B cell (primary cell): ENCODE measurements around the gene MYO1G. TPM values are rescaled to one million over a fixed set of nuclear protein-coding genes. Genes with fewer than 3 reads are reported as not detected.

Source experiments
- ATAC-seq: fragments of 200-7000 bp; cut with Tn5 transposase; one replicate; pipeline ENCODE4 v1.10.0; 2021; ENCODE audit warnings: low read depth, mild to moderate bottlenecking, moderate number of reproducible peaks, moderate library complexity
- CTCF ChIA-PET: fragments of 350-600 bp; sonication (Branson Sonifier 250); formaldehyde crosslinking; loops from one replicate; lab custom pipeline; 2021; ENCODE audit warnings: antibody characterized with exemption, inconsistent platforms; lab: Charles Lee
- POLR2A ChIA-PET: fragments of 350-600 bp; sonication (Branson Sonifier 250); formaldehyde crosslinking; loops from one replicate; lab custom pipeline; 2021; ENCODE audit warnings: antibody characterized with exemption; lab: Charles Lee
- DNase-seq: peaks from one replicate; pipeline ENCODE4 v3.0.0; 2013
- H2AFZ ChIP-seq: 2 replicates; pipeline ENCODE4 v1.6.1; 2012; ENCODE audit warnings: mild to moderate bottlenecking, low read depth, low read length; ENCODE audit not compliant: insufficient read depth, poor library complexity, severe bottlenecking
- H3K27ac ChIP-seq, 2 donors: 1 replicate in 1 of 2; 2 replicates in 1 of 2; pipeline ENCODE4 v1.5.1; 2012 to 2013; ENCODE audit warnings: low read length in 2 of 2, mild to moderate bottlenecking in 2 of 2, moderate library complexity in 1 of 2
- H3K27me3 ChIP-seq, 4 experiments: fragments of 200-600 bp in 1 of 4; sonication (generic) in 1 of 4; replicated peaks in 1 of 4; 1 replicate in 2 of 4; 2 replicates in 2 of 4; pipeline versions ENCODE4 v1.6.1 to v1.7.0; 2013 to 2016; ENCODE audit warnings: low read length in 3 of 4, mild to moderate bottlenecking in 2 of 4, mixed read lengths in 1 of 4, moderate library complexity in 1 of 4; ENCODE audit not compliant: insufficient read depth in 4 of 4, control insufficient read depth in 3 of 4; ENCODE audit errors: control extremely low read depth in 1 of 4
- H3K36me3 ChIP-seq, 2 experiments: replicated peaks in 1 of 2; 1 replicate in 1 of 2; 2 replicates in 1 of 2; pipeline versions ENCODE4 v1.6.1 to v1.7.1; 2013; ENCODE audit warnings: low read length in 1 of 2; ENCODE audit not compliant: insufficient read depth in 2 of 2, control insufficient read depth in 1 of 2; ENCODE audit errors: control extremely low read depth in 1 of 2, extremely low read depth in 1 of 2
- H3K4me1 ChIP-seq, 2 donors: fragments of 200-600 bp in 1 of 2; sonication (generic) in 1 of 2; 1 replicate in 1 of 2; 2 replicates in 1 of 2; pipeline versions ENCODE4 v1.5.1 to v1.6.1; 2013 to 2017; ENCODE audit warnings: low read length in 2 of 2; ENCODE audit not compliant: control insufficient read depth in 2 of 2, insufficient read depth in 2 of 2
- H3K4me2 ChIP-seq: replicated peaks from 2 replicates; pipeline ENCODE3; 2012; ENCODE audit warnings: mild to moderate bottlenecking, low read depth, low read length; ENCODE audit not compliant: poor library complexity, severe bottlenecking
- H3K4me3 ChIP-seq, 5 experiments: fragments of 200-600 bp in 1 of 5; sonication (generic) in 1 of 5; 1 replicate in 3 of 5; 2 replicates in 2 of 5; pipeline versions ENCODE4 v1.5.1 to v1.7.0; 2011 to 2016; ENCODE audit warnings: low read length in 4 of 5, mild to moderate bottlenecking in 4 of 5, low read depth in 2 of 5, control low read depth in 1 of 5, moderate library complexity in 1 of 5; ENCODE audit not compliant: insufficient read depth in 1 of 5; ENCODE audit errors: control extremely low read depth in 1 of 5, extremely low read depth in 1 of 5
- H3K79me2 ChIP-seq: fragments of 200-600 bp; sonication (generic); one replicate; pipeline ENCODE4 v1.6.0; 2016; ENCODE audit warnings: low read length; ENCODE audit not compliant: control insufficient read depth, insufficient read depth
- H3K9ac ChIP-seq: fragments of 200-600 bp; sonication (generic); 2 replicates; pipeline ENCODE4 v1.6.1; 2017; ENCODE audit warnings: mild to moderate bottlenecking, low read length, moderate library complexity
- H3K9me3 ChIP-seq, 3 donors: one replicate each; pipeline versions ENCODE4 v1.6.1 to v1.7.1; 2013; ENCODE audit warnings: low read length in 2 of 3; ENCODE audit not compliant: control insufficient read depth in 2 of 3, insufficient read depth in 1 of 3; ENCODE audit errors: control extremely low read depth in 1 of 3
- H4K20me1 ChIP-seq: 2 replicates; pipeline ENCODE4 v1.6.0; 2012; ENCODE audit warnings: mild to moderate bottlenecking, low read length; ENCODE audit not compliant: insufficient read depth, control insufficient read depth, poor library complexity, severe bottlenecking
- H3K27ac Mint-ChIP-seq: one replicate; pipeline ENCODE4 v1.8.0; 2021; ENCODE audit warnings: mixed read lengths
- H3K27me3 Mint-ChIP-seq: one replicate; pipeline ENCODE4 v1.8.0; 2021; ENCODE audit warnings: mixed read lengths
- H3K4me1 Mint-ChIP-seq: one replicate; pipeline ENCODE4 v1.8.0; 2021; ENCODE audit warnings: mixed read lengths
- H3K4me3 Mint-ChIP-seq: one replicate; pipeline ENCODE4 v1.8.0; 2021; ENCODE audit warnings: mixed read lengths
- H3K9me3 Mint-ChIP-seq: one replicate; pipeline ENCODE4 v1.8.0; 2022; ENCODE audit warnings: mixed read lengths; ENCODE audit not compliant: insufficient read depth
- EZH2 ChIP-seq: IDR thresholded peaks from 2 replicates; pipeline ENCODE4 v1.6.1; 2012; ENCODE audit warnings: borderline replicate concordance, low read depth, mild to moderate bottlenecking, moderate library complexity, low read length; ENCODE audit not compliant: insufficient read depth, poor library complexity, severe bottlenecking
- WGBS: methylation state at CpG from one replicate; pipeline ENCODE4 v1.1.5; 2013; ENCODE audit warnings: missing lambda C conversion rate; ENCODE audit not compliant: insufficient coverage; 5-methylcytosine and 5-hydroxymethylcytosine counted together
- intact Hi-C: fragments of 100-400 bp; cut with micrococcal nuclease; formaldehyde crosslinking; loops from one replicate; pipeline ENCODE4 v1.10.0; 2022
- polyA plus RNA-seq: library from polyadenylated mRNA; depleted of rRNA; stranded (reverse); fragments of >200 nt; gene quantifications from 2 replicates; pipeline ENCODE4 v1.2.3, GENCODE V29; 2012
- total RNA-seq, 2 donors: library from RNA; stranded (reverse); fragments of 120-200 nt in 1 of 2; gene quantifications; 1 replicate in 1 of 2; 2 replicates in 1 of 2; pipeline versions ENCODE4 v1.2.3 to v1.2.4, GENCODE V29; 2013 to 2022
- TF ChIP-seq, protein P1 (sequence below): fragments of 200-600 bp; IDR thresholded peaks from one replicate; pipeline ENCODE4 v1.8.0; 2022; ENCODE audit warnings: antibody characterized with exemption, mild to moderate bottlenecking

Gene MYO1G
- total and polyA plus RNA-seq, 2 donors (not counting 1 experiment from before 2014, with no cell fraction given), result 104 to 239 TPM

DNA sequence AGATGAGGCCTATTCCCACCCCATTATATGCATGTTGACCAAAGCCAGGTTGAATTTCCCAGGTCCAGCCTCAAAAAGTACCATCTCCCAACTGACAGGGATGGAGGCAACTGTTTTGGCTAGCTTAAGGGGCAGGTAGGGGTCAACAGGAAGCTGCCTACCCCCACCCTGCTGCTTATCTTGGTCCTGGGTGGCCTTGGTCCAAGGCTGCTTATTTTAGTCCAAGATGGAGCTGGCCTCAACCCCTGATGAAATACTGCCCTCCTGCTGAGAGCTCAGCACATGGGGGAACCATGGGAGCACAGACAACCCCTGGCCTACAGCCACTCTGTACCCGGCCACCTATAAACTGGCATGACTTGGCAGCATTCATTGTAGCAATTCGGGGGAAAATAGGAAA, 23.1 kb downstream of the MYO1G start:
- Histone ChIP-seq H3K9ac (no peak overlapping the region), H3K9me3 (peaks cover 0 to 4% (median 0%) of the 10 kb centered on the region in 3 donors), H3K4me1 (peaks cover 0 to 9% of the 10 kb centered on the region in 2 donors), H3K79me2 (no peaks in the 10 kb centered on the region), H3K27ac (no peak overlapping the region), H3K36me3 (no peaks in the 10 kb centered on the region), H3K4me3 (no peak overlapping the region), H3K27me3 (no peaks in the 10 kb centered on the region), H2AFZ (no peak overlapping the region), H3K4me2 (no peak overlapping the region), H4K20me1 (no peaks in the 10 kb centered on the region)
- H3K9me3 Mint-ChIP-seq, result no peaks in the 10 kb centered on the region
- 76% methylated on average over 2 of the region's 2 CpGs for WGBS
- H3K4me1 Mint-ChIP-seq, result peaks cover 19% of the 10 kb centered on the region
- TF ChIP-seq, protein P1, sequence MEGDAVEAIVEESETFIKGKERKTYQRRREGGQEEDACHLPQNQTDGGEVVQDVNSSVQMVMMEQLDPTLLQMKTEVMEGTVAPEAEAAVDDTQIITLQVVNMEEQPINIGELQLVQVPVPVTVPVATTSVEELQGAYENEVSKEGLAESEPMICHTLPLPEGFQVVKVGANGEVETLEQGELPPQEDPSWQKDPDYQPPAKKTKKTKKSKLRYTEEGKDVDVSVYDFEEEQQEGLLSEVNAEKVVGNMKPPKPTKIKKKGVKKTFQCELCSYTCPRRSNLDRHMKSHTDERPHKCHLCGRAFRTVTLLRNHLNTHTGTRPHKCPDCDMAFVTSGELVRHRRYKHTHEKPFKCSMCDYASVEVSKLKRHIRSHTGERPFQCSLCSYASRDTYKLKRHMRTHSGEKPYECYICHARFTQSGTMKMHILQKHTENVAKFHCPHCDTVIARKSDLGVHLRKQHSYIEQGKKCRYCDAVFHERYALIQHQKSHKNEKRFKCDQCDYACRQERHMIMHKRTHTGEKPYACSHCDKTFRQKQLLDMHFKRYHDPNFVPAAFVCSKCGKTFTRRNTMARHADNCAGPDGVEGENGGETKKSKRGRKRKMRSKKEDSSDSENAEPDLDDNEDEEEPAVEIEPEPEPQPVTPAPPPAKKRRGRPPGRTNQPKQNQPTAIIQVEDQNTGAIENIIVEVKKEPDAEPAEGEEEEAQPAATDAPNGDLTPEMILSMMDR, result no peak
- no peak for TF ChIP-seq EZH2
- DNase-seq (no peak), ATAC-seq (no peak)
- CTCF ChIA-PET, result no interaction called here
- no peak overlapping the region for H3K27ac Mint-ChIP-seq
- intact Hi-C loops, result no loop called here
- POLR2A ChIA-PET, result no interaction called here
- H3K27me3 Mint-ChIP-seq, result peaks cover 6% of the 10 kb centered on the region
- no peak overlapping the region for H3K4me3 Mint-ChIP-seq

DNA sequence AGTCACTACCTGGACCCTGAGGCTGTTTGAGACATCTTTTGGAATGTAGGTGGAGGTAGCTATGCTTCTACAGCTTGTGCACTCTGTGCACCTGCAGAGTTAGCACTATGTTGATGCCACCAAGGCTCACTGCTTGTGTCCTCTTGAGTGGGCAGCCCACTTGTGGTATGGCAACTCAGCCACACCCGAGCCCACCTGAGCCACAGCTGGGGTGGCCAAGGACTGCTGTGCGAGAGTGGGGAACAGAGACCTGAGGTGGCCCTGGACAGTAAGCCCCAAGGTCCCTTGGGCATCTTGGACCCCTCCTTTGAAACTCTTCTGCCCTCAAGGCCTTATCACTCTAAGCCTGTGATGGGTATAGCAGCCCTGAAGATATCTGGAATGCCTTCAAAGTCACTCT, 25.7 kb downstream of the MYO1G start:
- intact Hi-C loops, result no loop called here
- peaks cover 16% of the 10 kb centered on the region for H3K27me3 Mint-ChIP-seq

More for the DNA sequence above, 25.7 kb downstream of the MYO1G start:
- WGBS, result 88% methylated on average over 1 of the region's 2 CpGs
- no peak overlapping the region for H3K27ac Mint-ChIP-seq
- Histone ChIP-seq H3K9me3 (peaks cover 0 to 4% (median 0%) of the 10 kb centered on the region in 3 donors), H4K20me1 (no peaks in the 10 kb centered on the region), H3K36me3 (no peaks in the 10 kb centered on the region), H3K4me2 (no peak overlapping the region), H3K79me2 (no peaks in the 10 kb centered on the region), H3K27ac (no peak overlapping the region), H3K27me3 (peaks cover 0 to 2% (median 0%) of the 10 kb centered on the region in 4 experiments), H2AFZ (no peak overlapping the region), H3K4me1 (no peaks in the 10 kb centered on the region), H3K4me3 (no peak overlapping the region), H3K9ac (no peak overlapping the region)
- ChIA-PET POLR2A (no interaction called here), CTCF (interaction anchor here (0.6 kb wide), 1 partner anchor 1111 kb away, joined by 4 read pairs; no protein-coding TSS in a partner anchor)
- H3K4me3 Mint-ChIP-seq, result no peak overlapping the region
- H3K9me3 Mint-ChIP-seq, result no peaks in the 10 kb centered on the region
- peaks cover 2% of the 10 kb centered on the region for H3K4me1 Mint-ChIP-seq
- ATAC-seq (no peak), DNase-seq (no peak)
- no peak for TF ChIP-seq EZH2
